CD4-positive, alpha-beta T cell treated with Interleukin-6 for 4 hours (primary cell): Measurements from ENCODE around the gene HOXB5.

ENCODE experiments used
- DNase-seq: peaks from one replicate; pipeline ENCODE4 v3.0.0-alpha.2; 2020; ENCODE audit warnings: mixed read lengths

The HOXB5 gene

DNA sequence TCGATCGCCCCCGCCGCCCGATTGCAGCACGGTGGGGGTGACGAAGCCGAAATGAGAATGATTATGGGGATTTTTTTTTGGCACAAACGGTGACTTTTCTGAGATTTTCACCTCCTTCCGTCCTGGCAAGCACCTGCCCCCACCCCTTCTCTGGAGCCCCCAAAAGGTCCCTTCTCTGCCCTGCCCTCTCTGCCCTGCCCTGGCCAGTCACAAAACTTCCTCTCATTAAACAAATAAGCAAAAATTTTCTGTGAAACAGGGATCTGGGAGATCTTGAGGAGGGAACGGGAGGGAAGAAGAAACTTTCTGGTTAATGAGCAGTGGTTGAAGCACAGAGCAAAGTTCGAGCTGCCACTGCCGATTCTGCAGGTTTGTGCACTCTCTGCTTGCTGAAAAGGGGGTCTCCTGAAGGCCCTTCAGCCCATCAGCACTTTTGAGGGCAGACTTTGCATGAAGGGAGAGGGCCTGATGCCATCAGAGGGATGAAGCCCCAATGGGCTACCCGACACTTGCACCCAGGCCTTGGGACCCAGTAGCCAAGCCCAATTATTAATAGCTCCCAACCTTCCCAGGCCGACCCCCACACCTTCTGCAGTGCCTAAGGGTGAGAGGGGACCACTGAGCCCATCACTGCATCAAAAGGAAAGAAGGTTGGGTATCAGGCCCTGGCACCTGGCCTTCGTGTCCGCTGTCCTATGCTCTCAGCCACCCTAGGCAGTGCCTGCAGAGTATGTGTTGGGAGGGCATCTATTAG, 22.6 kb upstream of the HOXB5 start:
- DNase-seq, result no peak

DNA sequence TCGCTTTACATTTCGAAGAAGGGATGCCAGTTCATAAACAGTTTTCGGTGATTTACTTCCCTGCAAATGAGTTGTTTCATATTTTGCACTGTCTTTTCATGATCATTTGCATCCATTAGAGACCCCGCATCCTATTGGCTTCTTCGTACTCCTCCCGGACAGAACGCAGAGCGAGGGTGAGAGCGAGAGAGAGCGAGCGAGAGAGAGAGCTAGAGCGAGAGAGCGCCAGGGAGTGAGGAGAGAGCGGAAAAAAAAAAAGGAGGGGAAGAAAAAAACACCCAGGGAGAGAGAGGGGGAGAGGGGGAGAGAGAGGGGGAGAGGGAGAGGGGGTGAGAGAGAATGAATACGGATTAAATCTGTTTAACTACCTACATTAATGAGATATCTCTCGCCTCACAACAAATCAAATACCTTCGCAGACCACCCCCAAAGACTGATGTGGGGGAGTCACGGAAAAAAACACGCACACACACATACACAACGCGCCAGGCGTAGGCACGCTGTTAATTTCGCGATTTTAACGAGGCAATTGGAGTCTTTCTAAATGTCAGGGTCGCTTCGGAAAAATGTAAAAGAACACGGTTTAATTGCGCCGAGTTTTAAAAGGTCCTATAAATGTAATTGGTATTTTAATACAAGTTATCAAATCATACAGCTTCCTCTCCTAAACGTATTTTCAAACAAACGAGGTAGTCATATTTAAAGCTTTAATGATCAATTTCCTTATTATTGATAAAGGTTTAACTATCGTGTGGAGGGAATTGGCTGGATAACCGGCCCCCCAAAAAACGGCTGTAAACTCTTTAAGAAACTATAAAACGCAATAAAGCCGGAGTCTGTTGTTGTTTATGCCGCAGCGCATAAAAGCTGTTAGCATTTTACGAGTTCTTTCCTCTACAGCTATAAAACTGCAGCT, 21.7 kb upstream of the HOXB5 start, which contains the start of gene HOXB8:
TSS of gene HOXB8 (minus strand) at position 246 of the 916 bp plus-strand sequence. CDS start 588 bp downstream, outside the sequence.
- no peak for DNase-seq

GRCh38 chr17:48613862-48614694, 20.5 kb upstream of the HOXB5 start:
- peak; percentile 47 for DNase-seq

- peak; percentile 59 for DNase-seq
Measured at GRCh38 chr17:48612854-48613691, 19.5 kb upstream of the HOXB5 start.

- no peak for DNase-seq
Measured at GRCh38 chr17:48612456-48612853, 18.9 kb upstream of the HOXB5 start.

- peak; percentile 26 for DNase-seq
Measured at GRCh38 chr17:48611681-48612455, 18.3 kb upstream of the HOXB5 start.

DNA sequence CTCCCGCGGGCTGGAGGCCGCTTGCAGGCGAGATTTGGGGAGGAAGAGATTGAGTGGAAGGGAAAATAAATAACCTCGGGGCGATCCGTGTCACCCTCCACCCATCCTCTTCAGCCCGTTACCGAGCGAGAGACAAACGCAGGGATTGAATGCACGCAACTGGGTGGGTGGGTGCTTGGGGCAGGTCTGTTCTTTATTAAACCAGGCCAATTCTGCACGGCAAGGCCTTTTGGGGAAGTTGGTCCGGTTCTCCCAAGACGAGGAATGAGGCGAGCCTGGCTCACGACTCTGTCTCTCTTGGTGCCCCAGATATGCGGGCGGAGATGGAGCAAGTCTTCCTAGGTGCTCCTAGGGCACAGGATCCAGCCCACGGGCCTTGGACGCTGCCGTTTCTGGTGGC, 17.6 kb upstream of the HOXB5 start:
- peak; percentile 16 for DNase-seq

GRCh38 chr17:48610282-48611211, 17.0 kb upstream of the HOXB5 start, which contains the start of gene HOXB7:
Gene HOXB7 (minus strand): TSS chr17:48611017. CDS start chr17:48610918, 99 bp downstream.
- peak; percentile 57 for DNase-seq

DNA sequence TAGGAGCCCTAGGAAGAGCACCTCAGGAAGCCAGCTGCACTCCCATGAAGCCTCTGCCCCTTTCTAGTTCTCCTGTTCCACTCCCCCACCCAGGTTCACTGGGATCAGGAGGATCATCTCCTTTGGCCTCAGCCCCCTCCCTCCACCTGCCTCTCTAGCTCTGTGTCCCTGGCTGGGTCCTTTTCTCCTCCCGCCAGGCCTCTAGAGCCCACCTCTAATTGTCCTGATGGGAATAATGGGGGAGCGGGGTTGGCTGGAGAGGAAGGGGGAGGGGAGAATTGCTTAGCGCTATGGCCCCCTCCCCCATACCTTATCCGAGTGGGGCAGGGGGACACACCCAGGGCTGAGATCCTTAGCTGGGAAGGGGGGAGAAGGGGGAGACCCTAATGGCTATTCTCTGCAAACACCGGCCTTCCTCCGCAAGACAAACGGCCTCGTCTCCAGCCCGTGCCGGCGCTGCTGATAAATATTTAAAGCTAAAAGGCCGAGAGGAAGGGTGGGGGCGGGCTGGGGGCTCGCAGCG, 16.2 kb upstream of the HOXB5 start:
- no peak for DNase-seq

- DNase-seq, result no peak
Measured at GRCh38 chr17:48609033-48609432, 15.5 kb upstream of the HOXB5 start.

GRCh38 chr17:48608494-48608834, 14.9 kb upstream of the HOXB5 start:
- no peak for DNase-seq

DNA sequence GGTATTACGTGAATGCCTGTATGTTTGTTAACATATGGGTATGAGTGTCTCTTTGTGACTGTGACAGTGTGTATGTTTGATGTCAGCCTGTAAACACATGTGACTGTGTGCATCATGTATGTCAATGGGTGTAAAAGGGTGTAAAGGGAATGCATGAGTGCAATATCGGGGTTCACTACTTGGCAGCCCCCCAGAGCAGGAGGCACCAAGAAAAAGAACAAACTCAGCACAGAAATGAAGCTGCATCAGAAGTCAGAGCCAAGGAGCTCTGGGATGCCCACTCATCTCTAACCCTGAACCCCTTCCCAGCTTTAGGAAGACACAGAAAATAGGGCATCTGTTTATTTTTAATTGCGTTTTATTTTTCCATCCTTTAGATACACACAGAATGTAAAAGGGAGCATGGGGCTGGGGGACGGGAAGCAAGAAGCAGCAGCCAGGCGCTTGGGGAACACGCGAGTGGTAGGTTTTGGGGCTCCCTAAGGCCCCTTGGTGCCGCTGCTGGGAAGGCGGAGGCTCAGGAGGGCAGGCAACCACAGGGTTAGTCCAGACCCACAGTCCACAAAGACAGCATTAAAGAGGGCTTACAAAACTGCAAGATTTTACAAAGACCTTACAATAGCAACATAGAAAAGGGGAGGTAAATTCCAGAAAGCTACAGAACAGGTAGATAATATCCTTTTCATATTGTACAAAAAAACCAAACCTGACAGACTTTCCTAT, 13.5 kb upstream of the HOXB5 start:
- no peak for DNase-seq

- DNase-seq, result no peak
Measured at GRCh38 chr17:48605991-48606891, 12.7 kb upstream of the HOXB5 start.

DNA sequence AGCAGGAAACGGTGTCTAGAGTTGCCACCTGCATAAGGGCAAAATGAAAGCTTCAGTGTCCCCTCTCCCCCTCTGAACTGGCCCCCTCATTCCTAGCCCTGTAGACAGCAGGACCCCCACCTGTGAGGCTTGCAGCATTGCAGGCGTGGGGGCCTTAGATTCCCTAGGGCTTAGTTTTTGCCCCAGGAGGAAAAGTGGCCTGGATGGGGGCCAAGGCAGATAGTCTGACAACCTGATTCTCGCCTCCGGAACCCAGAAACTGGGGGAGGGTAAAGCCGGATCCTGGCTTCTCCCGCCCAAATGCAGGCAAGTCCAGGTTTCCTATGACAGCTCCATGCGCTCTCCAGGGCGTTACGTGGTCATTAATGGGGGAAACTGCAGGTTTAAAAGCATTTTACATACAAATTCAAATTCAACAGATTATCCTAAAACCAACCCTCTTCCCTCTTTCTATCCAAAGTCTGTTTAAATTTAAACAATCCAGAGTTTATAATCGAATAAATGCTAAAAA, 11.9 kb upstream of the HOXB5 start:
- DNase-seq, result no peak

GRCh38 chr17:48604770-48605329, 11.3 kb upstream of the HOXB5 start, which contains the start of gene HOXB6:
Gene HOXB6 (minus strand): TSS chr17:48604986. CDS start chr17:48598150, 6,836 bp downstream.
- DNase-seq, result no peak

DNA sequence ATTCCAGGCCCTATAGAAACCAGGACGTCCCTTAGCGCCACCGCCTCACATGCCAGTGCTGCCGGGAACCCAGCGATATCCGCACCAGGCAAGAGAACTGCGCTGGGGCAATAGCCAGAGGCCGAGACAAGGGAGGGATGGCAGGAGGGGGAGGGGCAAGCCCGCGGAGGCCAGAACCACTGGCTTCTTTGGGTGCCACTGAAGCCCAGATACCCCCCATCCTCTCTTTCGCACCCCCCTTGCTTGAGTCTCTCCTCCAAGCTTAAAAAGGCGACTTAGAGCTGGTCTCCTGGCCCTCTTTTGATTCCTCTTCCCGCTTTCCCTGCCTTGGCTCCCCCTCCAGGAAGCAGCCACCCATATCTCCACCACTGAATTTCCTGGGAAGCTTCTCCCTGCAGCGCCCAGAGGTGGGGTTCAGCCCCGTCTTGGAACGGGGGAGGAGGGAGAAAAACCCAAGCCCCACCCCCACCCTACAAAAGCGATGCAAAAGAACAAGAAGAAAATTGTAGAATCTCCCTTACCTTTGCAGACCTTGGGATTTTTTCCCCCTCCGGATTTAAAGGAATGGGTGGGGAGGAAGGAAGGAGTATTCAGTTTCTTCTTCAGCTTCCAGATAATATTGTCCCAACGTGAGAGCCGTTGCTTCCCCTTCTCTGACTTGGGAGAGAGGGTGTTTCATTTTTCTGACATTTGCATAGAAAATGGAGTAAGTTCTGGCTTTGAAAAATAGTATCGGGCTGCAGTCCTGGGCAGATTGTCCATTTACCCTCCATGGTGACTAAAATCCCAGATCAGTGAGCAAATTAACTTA, 10.6 kb upstream of the HOXB5 start:
- no peak for DNase-seq
